DLD1 (cell line): ENCODE results near the gene HLA-DRB5.
"Not testable (repeated sequence)": the region's sequence is repeated elsewhere in the genome, so short reads cannot be mapped to it uniquely, and the experiment has no call there.

ENCODE experiments used
- in situ Hi-C: cut with HindIII; loops from 2 replicates; pipeline ENCODE4 v1.10.0; 2017; ENCODE audit warnings: low sequenced_read_pairs

HLA-DRB5 gene

GRCh38 chr6:32529697-32530430, at the start of gene HLA-DRB5:
TSS of gene HLA-DRB5 (minus strand) at chr6:32530287. CDS start at chr6:32530224, 63 bp downstream.
- in situ Hi-C loops, result loop anchor here (5.0 kb wide), 1 partner anchor 57 kb away; the partner anchor contains the start of gene HLA-DRB1

DNA sequence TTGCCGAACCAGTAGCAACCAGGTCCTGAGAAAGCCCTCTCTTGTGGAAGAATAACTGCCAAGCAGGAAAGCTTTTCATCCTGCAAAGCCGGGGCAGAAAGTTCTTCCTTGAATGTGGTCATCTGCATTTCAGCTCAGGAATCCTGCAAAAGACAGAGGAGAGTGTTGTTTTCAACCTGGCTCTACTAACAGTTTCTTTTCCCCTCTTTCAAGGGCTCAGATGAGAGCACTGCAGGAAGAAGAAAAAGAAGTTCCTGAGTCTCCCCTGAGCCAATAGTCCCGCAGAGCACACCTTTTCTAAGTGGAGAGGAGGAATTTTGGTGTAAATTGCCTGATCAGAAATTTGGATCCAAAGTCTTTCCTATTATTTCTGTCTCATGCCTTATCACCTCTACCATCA, 48.9 kb upstream of the HLA-DRB5 start:
- in situ Hi-C loops, result no loop called here

GRCh38 chr6:32577493-32577892, 47.4 kb upstream of the HLA-DRB5 start:
- in situ Hi-C loops, result not testable (repeated sequence)

- in situ Hi-C loops, result no loop called here
Observed at GRCh38 chr6:32576250-32576649, 46.2 kb upstream of the HLA-DRB5 start.

- in situ Hi-C loops, result no loop called here
Observed at GRCh38 chr6:32570363-32570905, 40.3 kb upstream of the HLA-DRB5 start.

DNA sequence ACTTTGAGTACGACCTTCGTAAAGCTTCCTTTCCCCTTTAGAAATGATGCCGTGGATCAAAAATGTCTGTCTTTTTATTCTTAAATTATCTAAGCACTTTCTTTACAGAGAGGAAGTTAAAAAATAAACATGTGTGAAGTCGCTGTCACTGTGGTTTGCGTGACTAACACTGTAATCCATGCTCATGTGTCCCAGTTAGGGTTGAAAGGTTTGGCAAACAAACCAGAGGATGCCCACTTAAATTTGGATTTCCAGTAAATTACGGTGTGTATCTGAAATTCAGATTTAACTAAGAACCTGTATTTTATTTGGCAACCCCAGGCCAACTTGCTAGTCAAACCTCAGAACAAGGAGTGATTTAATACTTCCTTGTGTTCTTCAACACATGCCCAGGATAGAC, 38.5 kb upstream of the HLA-DRB5 start:
- in situ Hi-C loops, result no loop called here

DNA sequence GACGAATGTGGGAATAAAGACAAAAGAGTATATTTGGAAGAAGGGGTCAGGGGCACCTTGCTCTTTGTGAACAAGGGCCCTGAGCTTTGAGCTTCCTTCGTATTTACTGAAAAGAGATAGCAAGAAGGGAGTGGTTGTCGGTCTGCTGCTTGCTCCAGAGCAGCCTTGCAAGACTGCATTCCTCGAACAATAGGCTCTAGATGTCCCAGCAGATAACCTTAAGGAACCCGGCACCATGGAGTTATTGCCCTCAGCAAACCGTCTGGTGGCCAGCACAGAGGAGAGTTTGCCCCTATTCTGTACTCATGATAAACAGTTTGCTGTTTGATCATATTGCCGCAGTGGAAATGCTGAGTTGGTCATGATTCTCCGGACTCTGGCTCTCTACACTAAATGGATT, 36.9 kb upstream of the HLA-DRB5 start:
- in situ Hi-C loops, result no loop called here

GRCh38 chr6:32565511-32565910, 35.4 kb upstream of the HLA-DRB5 start:
- in situ Hi-C loops, result no loop called here

- in situ Hi-C loops, result no loop called here
Observed at GRCh38 chr6:32562940-32563339, 32.9 kb upstream of the HLA-DRB5 start.

GRCh38 chr6:32559747-32560146, 29.7 kb upstream of the HLA-DRB5 start:
- in situ Hi-C loops, result no loop called here

GRCh38 chr6:32558426-32559057, 28.5 kb upstream of the HLA-DRB5 start:
- in situ Hi-C loops, result no loop called here

GRCh38 chr6:32554116-32554965, 24.3 kb upstream of the HLA-DRB5 start:
- in situ Hi-C loops, result no loop called here

GRCh38 chr6:32553037-32553742, 23.1 kb upstream of the HLA-DRB5 start:
- in situ Hi-C loops, result no loop called here

- in situ Hi-C loops, result no loop called here
Observed at GRCh38 chr6:32551410-32551809, 21.3 kb upstream of the HLA-DRB5 start.

- in situ Hi-C loops, result no loop called here
Observed at GRCh38 chr6:32539839-32540238, 9.8 kb upstream of the HLA-DRB5 start.

DNA sequence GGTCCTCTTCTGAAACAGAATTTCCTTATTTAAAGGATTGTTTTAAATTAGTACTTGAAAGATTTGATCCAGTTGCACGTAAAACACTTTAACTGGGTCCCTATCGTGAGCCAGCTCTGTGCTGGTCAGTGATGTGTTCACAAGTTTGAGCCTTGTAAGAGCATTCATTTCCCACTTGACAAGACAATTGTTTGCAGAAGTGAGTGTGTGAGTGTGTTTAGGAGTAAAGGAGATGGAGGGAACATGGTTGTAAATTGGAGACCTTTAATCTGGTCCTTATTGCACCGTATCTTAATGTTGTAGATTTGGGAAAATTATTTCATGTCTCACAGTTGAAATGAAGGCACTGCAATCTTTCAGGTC, 325 bp upstream of the HLA-DRB5 start:
- in situ Hi-C loops, result not testable (repeated sequence)

DNA sequence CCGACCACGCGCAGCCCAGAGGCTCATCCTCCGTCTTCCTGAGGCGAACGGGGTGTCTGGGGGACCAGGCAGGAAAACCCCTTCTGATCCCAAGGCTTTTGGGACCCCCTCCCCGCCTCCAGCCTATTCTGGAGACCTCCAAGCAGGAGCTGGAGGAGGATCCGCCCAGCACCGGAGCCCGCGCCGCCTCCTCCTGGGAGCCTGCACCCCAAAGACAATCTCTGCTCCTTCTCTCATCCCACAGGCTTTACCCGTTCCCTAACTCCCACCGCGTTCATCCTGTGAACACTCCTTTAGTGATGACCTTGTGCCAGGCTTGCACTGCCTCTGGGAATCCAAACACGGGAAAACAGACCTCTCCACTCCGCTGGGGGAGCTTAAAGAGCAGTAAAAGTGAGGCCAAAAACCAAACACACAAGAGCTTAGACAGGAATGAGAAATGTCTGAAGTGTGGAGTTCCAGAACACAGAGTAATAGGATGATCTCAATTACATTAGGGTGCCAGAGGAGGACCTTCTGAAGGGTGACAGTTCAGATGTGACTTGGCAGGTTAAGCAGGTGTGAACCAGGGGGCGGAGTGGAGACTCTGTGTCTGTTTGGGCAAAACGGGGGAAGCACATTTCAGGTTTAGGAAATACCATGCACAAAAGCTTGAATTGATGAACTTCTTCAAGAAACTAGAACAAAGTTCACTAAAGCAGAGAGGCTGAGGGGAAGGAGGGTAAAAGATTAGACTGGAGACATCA, 7.6 kb downstream of the HLA-DRB5 start:
- in situ Hi-C loops, result no loop called here

GRCh38 chr6:32519910-32520258, 10.2 kb downstream of the HLA-DRB5 start:
- in situ Hi-C loops, result no loop called here

DNA sequence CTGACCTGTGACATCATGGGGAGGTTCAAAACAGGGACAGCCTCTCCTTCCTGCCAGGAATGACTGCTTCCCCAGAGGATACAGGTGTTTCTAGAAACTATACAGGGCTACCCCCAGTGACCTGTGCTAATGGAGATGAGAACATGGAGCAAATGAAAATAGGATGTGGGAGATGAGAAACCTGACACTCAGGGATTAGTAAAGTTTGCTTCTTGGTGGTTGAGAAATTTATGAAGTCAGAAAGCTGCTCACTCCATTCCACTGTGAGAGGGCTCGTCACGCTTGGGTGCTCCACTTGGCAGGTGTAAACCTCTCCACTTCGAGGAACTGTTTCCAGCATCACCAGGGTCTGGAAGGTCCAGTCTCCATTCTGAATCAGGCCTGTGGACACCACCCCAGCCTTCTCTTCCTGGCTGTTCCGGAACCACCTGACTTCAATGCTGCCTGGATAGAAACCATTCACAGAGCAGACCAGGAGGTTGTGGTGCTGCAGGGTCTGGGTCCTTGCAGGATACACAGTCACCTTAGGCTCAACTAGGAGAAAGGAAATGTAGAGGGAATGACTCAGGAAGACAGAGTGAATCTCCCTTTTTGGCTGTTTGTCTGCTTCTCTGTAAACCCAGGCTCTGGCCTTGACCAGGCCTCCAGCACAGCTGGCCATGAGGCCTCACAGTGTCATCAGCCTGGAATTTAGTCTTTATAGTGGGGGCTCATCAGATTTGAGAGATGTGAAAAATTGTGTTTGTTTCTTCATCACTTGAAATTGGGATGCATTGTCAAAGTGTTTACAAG, 10.8 kb downstream of the HLA-DRB5 start:
- in situ Hi-C loops, result no loop called here
